H1 (cell line): ENCODE measurements around the gene ZSCAN20. TPM values are rescaled to one million over a fixed set of nuclear protein-coding genes. Genes with fewer than 3 reads are reported as not detected.

Source experiments
- CTCF ChIA-PET: fragments of 300-600 bp; sonication (Branson Sonifier 250); formaldehyde crosslinking; loops from one replicate; lab custom pipeline; 2021; ENCODE audit not compliant: partially characterized antibody; lab: Charles Lee
- POLR2A ChIA-PET: fragments of 300-600 bp; sonication (Branson Sonifier 250); formaldehyde crosslinking; loops from one replicate; lab custom pipeline; 2021; ENCODE audit warnings: inconsistent platforms; ENCODE audit not compliant: partially characterized antibody; lab: Charles Lee
- DNase-seq, 2 experiments: peaks; one replicate each; pipeline versions ENCODE4 v3.0.0 to v3.0.0-alpha.2; 2010 to 2022; ENCODE audit warnings: low spot score in 2 of 2, low read depth in 1 of 2, mixed read lengths in 1 of 2
- FAIRE-seq: peaks from 2 replicates; lab custom pipeline; 2011; peaks lifted over from hg19 to GRCh38; lab: Jason Lieb, UNC
- H2AFZ ChIP-seq: 2 replicates; pipeline ENCODE4 v1.8.1; 2012; ENCODE audit warnings: low read length, inconsistent platforms
- H2AK5ac ChIP-seq: 2 replicates; pipeline ENCODE4 v1.6.1; 2013; ENCODE audit warnings: low read depth, low read length
- H2BK120ac ChIP-seq: replicated peaks from 2 replicates; pipeline ENCODE3; 2013; ENCODE audit warnings: low read depth, low read length, inconsistent platforms
- H2BK12ac ChIP-seq: 2 replicates; pipeline ENCODE4 v1.6.1; 2013; ENCODE audit warnings: low read depth, low read length
- H2BK15ac ChIP-seq: 2 replicates; pipeline ENCODE4 v1.6.1; 2013; ENCODE audit warnings: low read length
- H2BK20ac ChIP-seq: 2 replicates; pipeline ENCODE4 v1.6.1; 2013; ENCODE audit warnings: low read length
- H2BK5ac ChIP-seq: 2 replicates; pipeline ENCODE4 v1.6.1; 2013; ENCODE audit warnings: low read depth, low read length
- H3K14ac ChIP-seq: 2 replicates; pipeline ENCODE4 v1.6.1; 2013; ENCODE audit warnings: inconsistent platforms; ENCODE audit not compliant: insufficient read length
- H3K18ac ChIP-seq: 2 replicates; pipeline ENCODE4 v1.6.1; 2013; ENCODE audit warnings: low read length; ENCODE audit errors: extremely low read depth
- H3K23ac ChIP-seq: 2 replicates; pipeline ENCODE4 v1.6.1; 2013; ENCODE audit warnings: inconsistent platforms; ENCODE audit not compliant: insufficient read length
- H3K23me2 ChIP-seq: 2 replicates; pipeline ENCODE4 v1.6.1; 2013; ENCODE audit warnings: low read depth, low read length
- H3K27ac ChIP-seq: 2 replicates; pipeline ENCODE4 v1.6.1; 2011; ENCODE audit warnings: low read depth, low read length, inconsistent platforms
- H3K27me3 ChIP-seq, 4 experiments: replicated peaks in 1 of 4; 1 replicate in 1 of 4; 2 replicates in 3 of 4; pipeline versions ENCODE4 v1.6.1 to v1.8.1; 2011 to 2013; ENCODE audit warnings: low read length in 3 of 4, mild to moderate bottlenecking in 3 of 4, inconsistent platforms in 2 of 4, mixed read lengths in 2 of 4, moderate library complexity in 1 of 4; ENCODE audit not compliant: control insufficient read depth in 3 of 4, insufficient read depth in 3 of 4; ENCODE audit errors: extremely low read depth in 1 of 4
- H3K36me3 ChIP-seq, 4 experiments: 2 replicates each; pipeline versions ENCODE4 v1.6.1 to v1.8.1; 2011 to 2013; ENCODE audit warnings: mild to moderate bottlenecking in 4 of 4, low read length in 3 of 4, moderate library complexity in 2 of 4, control low read depth in 1 of 4, inconsistent platforms in 1 of 4; ENCODE audit not compliant: insufficient read depth in 4 of 4, control insufficient read depth in 2 of 4
- H3K4ac ChIP-seq: replicated peaks from 2 replicates; pipeline ENCODE3; 2013; ENCODE audit warnings: low read length, low read depth, mixed read lengths, inconsistent platforms; ENCODE audit not compliant: insufficient read length
- H3K4me1 ChIP-seq, 4 experiments: replicated peaks in 1 of 4; 1 replicate in 1 of 4; 2 replicates in 3 of 4; pipeline versions ENCODE4 v1.6.1 to v1.8.1; 2011 to 2013; ENCODE audit warnings: low read length in 3 of 4, inconsistent platforms in 2 of 4, mixed read lengths in 1 of 4; ENCODE audit not compliant: insufficient read depth in 4 of 4, control insufficient read depth in 3 of 4
- H3K4me2 ChIP-seq, 2 experiments: 2 replicates each; pipeline versions ENCODE4 v1.6.1 to v1.8.1; 2011 to 2013; ENCODE audit warnings: low read depth in 2 of 2, low read length in 2 of 2, control low read depth in 1 of 2, inconsistent platforms in 1 of 2, mild to moderate bottlenecking in 1 of 2; ENCODE audit not compliant: insufficient read depth in 1 of 2
- H3K4me3 ChIP-seq, 4 experiments: fragments of 200-600, 300-600 bp in 1 of 4; sonication (generic), shearing (Covaris generic), sonication (Bioruptor Twin) in 1 of 4; 2 replicates each; pipeline versions ENCODE4 v1.5.1 to v1.8.1; 2011 to 2016; ENCODE audit warnings: low read length in 4 of 4, low read depth in 3 of 4, control low read depth in 2 of 4, inconsistent platforms in 2 of 4, mild to moderate bottlenecking in 2 of 4, mixed read lengths in 1 of 4, moderate library complexity in 1 of 4; ENCODE audit not compliant: insufficient read depth in 2 of 4; ENCODE audit errors: extremely low read depth in 1 of 4
- H3K56ac ChIP-seq: replicated peaks from 2 replicates; pipeline ENCODE3; 2013; ENCODE audit warnings: low read depth, mild to moderate bottlenecking, mixed read lengths, low read length, inconsistent platforms; ENCODE audit not compliant: insufficient read length
- H3K79me1 ChIP-seq: 2 replicates; pipeline ENCODE4 v1.6.1; 2013; ENCODE audit warnings: low read depth, low read length, control low read depth
- H3K79me2 ChIP-seq, 2 experiments: 2 replicates each; pipeline versions ENCODE4 v1.6.1 to v1.8.1; 2012 to 2013; ENCODE audit warnings: low read length in 2 of 2, mild to moderate bottlenecking in 2 of 2, inconsistent platforms in 1 of 2; ENCODE audit not compliant: insufficient read depth in 2 of 2, control insufficient read depth in 1 of 2
- H3K9ac ChIP-seq, 4 experiments: replicated peaks in 1 of 4; 1 replicate in 1 of 4; 2 replicates in 3 of 4; pipeline versions ENCODE4 v1.6.1 to v1.8.1; 2011 to 2013; ENCODE audit warnings: low read depth in 3 of 4, low read length in 3 of 4, control low read depth in 2 of 4, mild to moderate bottlenecking in 2 of 4, moderate library complexity in 2 of 4, inconsistent platforms in 1 of 4; ENCODE audit errors: extremely low read depth in 1 of 4
- H3K9me3 ChIP-seq, 2 experiments: 2 replicates each; pipeline versions ENCODE4 v1.6.1 to v1.8.1; 2012 to 2013; ENCODE audit warnings: mild to moderate bottlenecking in 2 of 2, moderate library complexity in 2 of 2, control low read depth in 1 of 2, inconsistent platforms in 1 of 2, low read depth in 1 of 2, low read length in 1 of 2, mixed read lengths in 1 of 2; ENCODE audit not compliant: insufficient read depth in 2 of 2
- H4K20me1 ChIP-seq, 2 experiments: replicated peaks in 1 of 2; 2 replicates each; pipeline versions ENCODE3 to v1.8.1; 2011 to 2013; ENCODE audit warnings: inconsistent platforms in 2 of 2, low read length in 2 of 2, mild to moderate bottlenecking in 1 of 2; ENCODE audit not compliant: insufficient read depth in 2 of 2, control insufficient read depth in 1 of 2
- H4K5ac ChIP-seq: 2 replicates; pipeline ENCODE4 v1.6.1; 2013; ENCODE audit warnings: low read length, low read depth, mixed read lengths, inconsistent platforms; ENCODE audit not compliant: insufficient read length
- H4K8ac ChIP-seq: 2 replicates; pipeline ENCODE4 v1.8.0; 2013; ENCODE audit warnings: mild to moderate bottlenecking, moderate library complexity, low read length, inconsistent platforms; ENCODE audit not compliant: insufficient read depth; ENCODE audit errors: extremely low read depth
- H4K91ac ChIP-seq: replicated peaks from 2 replicates; pipeline ENCODE3; 2013; ENCODE audit warnings: low read length, mixed read lengths, inconsistent platforms; ENCODE audit not compliant: insufficient read length
- ATF3 ChIP-seq: IDR thresholded peaks from 2 replicates; pipeline ENCODE4 v1.6.1; 2011; ENCODE audit warnings: low read depth, mild to moderate bottlenecking, low read length; ENCODE audit not compliant: insufficient read depth
- CBX8 ChIP-seq: fragments of 300-800, 300-1000 bp; sonication (generic); IDR thresholded peaks from 2 replicates; pipeline ENCODE4 v1.7.1; 2016; ENCODE audit warnings: low read depth, low read length, borderline replicate concordance
- CEBPB ChIP-seq: IDR thresholded peaks from 2 replicates; pipeline ENCODE4 v1.6.1; 2012; ENCODE audit warnings: low read depth, low read length
- CHD2 ChIP-seq: IDR thresholded peaks from 2 replicates; pipeline ENCODE4 v1.6.1; 2012; ENCODE audit warnings: low read length, improper control_type of control experiment
- CREB1 ChIP-seq: IDR thresholded peaks from 2 replicates; pipeline ENCODE4 v1.6.1; 2012; ENCODE audit warnings: inconsistent platforms
- E2F6 ChIP-seq: IDR thresholded peaks from 2 replicates; pipeline ENCODE4 v1.6.1; 2012; ENCODE audit warnings: inconsistent platforms
- FOSL1 ChIP-seq: IDR thresholded peaks from 2 replicates; pipeline ENCODE4 v1.6.1; 2011; ENCODE audit warnings: mild to moderate bottlenecking, low read depth, low read length, moderate library complexity; ENCODE audit not compliant: insufficient read depth
- HDAC6 ChIP-seq: IDR thresholded peaks from one replicate; pipeline ENCODE4 v1.7.1; 2012; ENCODE audit warnings: low read depth, mild to moderate bottlenecking, inconsistent platforms, low read length, moderate library complexity
- SIRT6 ChIP-seq: IDR thresholded peaks from one replicate; pipeline ENCODE4 v1.7.1; 2012; ENCODE audit warnings: low read length, inconsistent platforms
- SUZ12 ChIP-seq: fragments of 200-600 bp; sonication (generic); IDR thresholded peaks from 2 replicates; pipeline ENCODE4 v1.6.1; 2012; ENCODE audit warnings: mild to moderate bottlenecking, inconsistent platforms, low read length, moderate library complexity, mixed read lengths
- ZNF274 ChIP-seq: IDR thresholded peaks from 2 replicates; pipeline ENCODE4 v1.7.0; 2012; ENCODE audit warnings: low read length, borderline replicate concordance; ENCODE audit errors: extremely low read depth
- WGBS, 2 experiments: shearing (Covaris generic) in 1 of 2; methylation state at CpG; one replicate each; pipeline versions ENCODE4 v1.1.6 to v1.1.7; 2013 to 2015; ENCODE audit warnings: low lambda C conversion rate in 2 of 2, mixed read lengths in 2 of 2, inconsistent platforms in 1 of 2, low coverage in 1 of 2, missing lambda C conversion rate in 1 of 2; ENCODE audit not compliant: insufficient replicate concordance in 2 of 2, insufficient coverage in 1 of 2, insufficient read length in 1 of 2; ENCODE audit errors: extremely low coverage in 1 of 2, missing lambda C conversion rate in 1 of 2; 5-methylcytosine and 5-hydroxymethylcytosine counted together
- polyA plus RNA-seq, 7 experiments: library from polyadenylated mRNA; depleted of rRNA in 3 of 7; stranded (reverse) in 5 of 7; unstranded in 2 of 7; fragments of >200 nt in 5 of 7; fragments of 200-250 nt in 2 of 7; gene quantifications; 1 replicate in 5 of 7; 2 replicates in 1 of 7; 4 replicates in 1 of 7; pipeline versions ENCODE4 v1.2.1 to v1.2.3, GENCODE V29; 2011 to 2013; ENCODE audit warnings: missing spikeins in 2 of 7, mixed read lengths in 2 of 7
- total RNA-seq: library from RNA; stranded (reverse); fragmentation: NEBNext Ultra II Directional; extraction: Animal tissue kit (Norgen Biotek cat#: 25700); gene quantifications from 2 replicates; pipeline ENCODE4 v1.2.1, GENCODE V29; 2021
- TF ChIP-seq, protein P1 (sequence below): IDR thresholded peaks from 2 replicates; pipeline ENCODE4 v1.6.1; 2012; ENCODE audit warnings: low read length, inconsistent platforms

Gene ZSCAN20
- total and polyA plus RNA-seq, 2 of the 8 experiments (the other 6 are each of a cell fraction or from before 2014, with no cell fraction given) = 0.70 to 3.4 TPM

- Histone ChIP-seq H4K5ac (no peak overlapping the region), H3K4me1 (no peaks in the 10 kb centered on the region), H3K4ac (no peak overlapping the region), H2BK120ac (no peak overlapping the region), H4K91ac (no peak overlapping the region), H4K8ac (no peak overlapping the region), H2AK5ac (no peak overlapping the region), H2BK15ac (no peak overlapping the region), H3K56ac (no peak overlapping the region), H3K9me3 (no peaks in the 10 kb centered on the region), H3K23me2 (no peaks in the 10 kb centered on the region), H3K4me2 (no peak overlapping the region), H3K9ac (no peak overlapping the region), H2BK5ac (no peak overlapping the region), H3K18ac (no peak overlapping the region), H3K36me3 (peaks cover 0 to 4% (median 2%) of the 10 kb centered on the region in 4 experiments; a peak in 3 of 8 replicates), H3K23ac (no peak overlapping the region), H2BK12ac (no peak overlapping the region), H3K4me3 (no peak overlapping the region), H3K79me1 (no peaks in the 10 kb centered on the region), H3K27me3 (no peaks in the 10 kb centered on the region), H4K20me1 (no peaks in the 10 kb centered on the region), H2BK20ac (no peak overlapping the region), H2AFZ (no peak overlapping the region), H3K14ac (no peak overlapping the region), H3K27ac (no peak overlapping the region), H3K79me2 (no peaks in the 10 kb centered on the region)
- POLR2A ChIA-PET = no interaction called here
- CTCF ChIA-PET = interaction anchor here (0.7 to 1.7 kb wide), 2 partner anchors 105 to 164 kb away, joined by 5 to 6 read pairs; no protein-coding TSS in a partner anchor
- FAIRE-seq = no peak
- no peak for DNase-seq
- WGBS, 2 experiments = 100% methylated on average over 2 of the region's 4 CpGs; no CpG with 5 or more reads in 1 of the 2 experiments
- TF ChIP-seq ZNF274 (no peak), CBX8 (no peak), CEBPB (no peak), ATF3 (no peak), HDAC6 (no peak), CREB1 (no peak), FOSL1 (no peak), CHD2 (no peak), SUZ12 (no peak), SIRT6 (no peak), E2F6 (no peak)
- TF ChIP-seq, protein P1, sequence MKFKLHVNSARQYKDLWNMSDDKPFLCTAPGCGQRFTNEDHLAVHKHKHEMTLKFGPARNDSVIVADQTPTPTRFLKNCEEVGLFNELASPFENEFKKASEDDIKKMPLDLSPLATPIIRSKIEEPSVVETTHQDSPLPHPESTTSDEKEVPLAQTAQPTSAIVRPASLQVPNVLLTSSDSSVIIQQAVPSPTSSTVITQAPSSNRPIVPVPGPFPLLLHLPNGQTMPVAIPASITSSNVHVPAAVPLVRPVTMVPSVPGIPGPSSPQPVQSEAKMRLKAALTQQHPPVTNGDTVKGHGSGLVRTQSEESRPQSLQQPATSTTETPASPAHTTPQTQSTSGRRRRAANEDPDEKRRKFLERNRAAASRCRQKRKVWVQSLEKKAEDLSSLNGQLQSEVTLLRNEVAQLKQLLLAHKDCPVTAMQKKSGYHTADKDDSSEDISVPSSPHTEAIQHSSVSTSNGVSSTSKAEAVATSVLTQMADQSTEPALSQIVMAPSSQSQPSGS = no peak
These were observed 55.5 kb downstream of the ZSCAN20 start for GRCh38 chr1:33527934-33528333.
